Spinal cord (tissue), 10 donors: Measurements from ENCODE around the gene ZNF44. TPM values are rescaled to one million over a fixed set of nuclear protein-coding genes. Genes with fewer than 3 reads are reported as not detected.

Experiments used
- DNase-seq, 6 donors: peaks; one replicate each; pipeline versions ENCODE4 v3.0.0 to v3.0.0-alpha.2; 2013 to 2015; ENCODE audit warnings: low spot score in 6 of 6, low read depth in 4 of 6
- H3K27ac ChIP-seq: one replicate; pipeline ENCODE4 v1.5.1; 2013; ENCODE audit warnings: low read depth, low read length, control low read depth
- H3K27me3 ChIP-seq: one replicate; pipeline ENCODE4 v1.6.1; 2013; ENCODE audit warnings: low read length; ENCODE audit not compliant: control insufficient read depth, insufficient read depth
- H3K36me3 ChIP-seq: one replicate; pipeline ENCODE4 v1.6.1; 2013; ENCODE audit warnings: low read length; ENCODE audit not compliant: control insufficient read depth, insufficient read depth
- H3K4me1 ChIP-seq: one replicate; pipeline ENCODE4 v1.6.1; 2013; ENCODE audit warnings: low read length; ENCODE audit not compliant: control insufficient read depth, insufficient read depth
- H3K4me3 ChIP-seq: one replicate; pipeline ENCODE4 v1.5.1; 2013; ENCODE audit warnings: low read depth, low read length, control low read depth
- H3K9me3 ChIP-seq: one replicate; pipeline ENCODE4 v1.6.1; 2013; ENCODE audit warnings: low read length; ENCODE audit not compliant: control insufficient read depth, insufficient read depth
- WGBS: methylation state at CpG from one replicate; pipeline ENCODE4 v1.1.5; 2013; ENCODE audit warnings: missing lambda C conversion rate; ENCODE audit not compliant: insufficient coverage; 5-methylcytosine and 5-hydroxymethylcytosine counted together
- polyA plus RNA-seq, 2 donors: library from polyadenylated mRNA; unstranded; fragments of 120-200 nt; gene quantifications; one replicate each; pipeline ENCODE4 v1.2.1, GENCODE V29; 2013; ENCODE audit not compliant: insufficient read length in 2 of 2
- total RNA-seq, 2 donors: library from RNA; depleted of rRNA in 1 of 2; stranded (reverse); fragments of 120-200 nt in 1 of 2; fragments of >200 nt in 1 of 2; gene quantifications; one replicate each; pipeline versions ENCODE4 v1.2.3 to v1.2.4, GENCODE V29; 2013 to 2014
- donor health status: healthy.

Gene ZNF44
- total and polyA plus RNA-seq, 4 donors = 14.9 to 20.7 (median 18.5) TPM

DNA sequence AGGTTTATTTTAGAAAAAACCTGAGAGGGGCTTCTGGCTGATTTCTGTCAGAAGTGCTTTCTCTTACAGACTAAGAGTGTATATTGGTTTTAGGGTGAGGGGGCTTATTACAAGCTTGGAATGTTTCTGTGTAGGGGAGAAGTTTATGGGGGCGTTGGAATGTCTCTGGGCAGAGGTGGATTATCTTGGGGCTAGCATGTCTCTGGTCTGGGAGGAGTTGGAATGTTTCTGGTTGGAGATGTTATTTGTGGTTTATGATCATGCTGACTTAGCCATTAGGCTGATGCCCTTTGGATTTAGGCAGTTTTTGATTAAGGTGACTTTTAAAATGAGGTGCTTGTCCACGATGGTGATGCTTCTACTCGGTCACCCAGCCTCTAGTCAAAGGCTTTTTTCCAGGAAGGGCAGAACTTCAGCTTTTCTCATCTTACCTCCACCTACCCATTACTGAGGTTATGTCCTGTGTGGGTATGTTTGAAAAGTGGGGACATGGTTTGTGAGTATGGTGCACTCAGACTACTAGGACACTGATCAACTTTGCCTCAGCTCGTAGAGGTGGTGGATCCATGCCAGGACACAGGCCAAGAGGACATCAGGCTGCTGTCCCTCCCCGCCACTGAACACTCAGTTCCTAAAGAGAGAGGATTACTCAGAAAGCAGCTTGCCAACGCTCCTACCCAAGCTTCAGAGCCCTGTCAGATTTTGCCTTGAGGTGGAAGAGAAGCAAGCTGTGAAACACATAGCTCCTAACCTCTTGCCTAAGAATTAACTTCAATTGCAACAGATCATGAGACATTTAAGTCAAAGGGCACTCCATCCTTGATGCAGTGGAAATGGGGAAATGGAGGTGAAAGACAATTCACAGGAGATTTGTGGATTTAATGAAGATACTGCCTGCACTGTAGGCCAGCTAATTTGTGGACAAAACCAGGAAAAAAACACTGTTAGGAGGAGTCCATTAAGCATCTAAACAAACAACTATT lies 63.6 kb downstream of the ZNF44 start:
- H3K27me3 ChIP-seq = no peaks in the 10 kb centered on the region
- no peak overlapping the region for H3K4me3 ChIP-seq
- WGBS = 100% methylated on average over 2 of the region's 6 CpGs
- H3K4me1 ChIP-seq = no peaks in the 10 kb centered on the region
- DNase-seq = no peak
- H3K9me3 ChIP-seq = no peaks in the 10 kb centered on the region
- peaks cover 8% of the 10 kb centered on the region for H3K36me3 ChIP-seq
- H3K27ac ChIP-seq = no peak overlapping the region

DNA sequence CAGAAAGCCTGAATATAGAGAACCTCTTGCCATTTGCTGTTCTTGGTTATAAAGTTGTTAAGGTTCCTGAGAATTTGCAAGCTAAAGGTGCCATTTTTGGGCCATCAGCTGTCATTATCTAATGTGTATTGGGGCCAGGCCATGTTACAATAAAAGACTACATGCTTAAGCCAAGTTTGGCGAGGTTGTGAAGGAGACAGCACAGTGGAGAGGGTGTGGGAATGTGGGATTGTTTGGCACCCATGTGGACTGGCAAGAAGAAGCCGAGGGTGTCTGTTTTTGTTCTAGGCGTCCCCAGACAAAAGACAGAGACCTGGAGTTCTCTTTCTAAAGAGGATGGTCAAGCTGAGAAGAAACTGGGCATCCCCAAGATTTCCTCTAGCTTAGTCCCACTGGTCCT lies 64.7 kb downstream of the ZNF44 start:
- Histone ChIP-seq H3K36me3 (peaks cover 5% of the 10 kb centered on the region), H3K4me3 (no peak overlapping the region), H3K27me3 (no peaks in the 10 kb centered on the region), H3K27ac (no peak overlapping the region), H3K4me1 (no peaks in the 10 kb centered on the region), H3K9me3 (no peaks in the 10 kb centered on the region)
- WGBS = 100% methylated on average over 2 of the region's 3 CpGs
- DNase-seq = no peak

DNA sequence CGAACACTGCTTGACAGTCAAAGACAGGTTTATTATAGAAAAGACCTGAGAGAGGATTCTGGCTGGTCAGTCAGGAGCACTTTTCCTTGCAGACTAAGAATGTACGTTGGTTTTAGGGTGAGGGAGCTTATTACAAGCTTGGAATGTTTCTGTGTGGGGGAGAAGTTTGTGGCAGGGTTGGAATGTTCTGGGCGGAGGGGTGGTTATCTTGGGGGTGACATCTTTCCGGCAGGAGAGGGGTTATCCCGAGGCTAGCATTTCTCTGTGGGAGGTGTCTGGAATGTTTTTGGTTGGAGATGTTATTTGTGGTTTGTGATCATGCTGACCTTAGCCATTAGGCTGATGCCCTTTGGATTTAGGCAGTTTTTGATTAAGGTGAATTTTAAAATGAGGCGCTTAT lies 70.0 kb downstream of the ZNF44 start:
- Histone ChIP-seq H3K4me3 (no peak overlapping the region), H3K9me3 (no peaks in the 10 kb centered on the region), H3K27me3 (no peaks in the 10 kb centered on the region), H3K4me1 (no peaks in the 10 kb centered on the region), H3K36me3 (peaks cover 12% of the 10 kb centered on the region), H3K27ac (no peak overlapping the region)
- no peak for DNase-seq
- WGBS = 97% methylated on average over 6 of the region's 6 CpGs

DNA sequence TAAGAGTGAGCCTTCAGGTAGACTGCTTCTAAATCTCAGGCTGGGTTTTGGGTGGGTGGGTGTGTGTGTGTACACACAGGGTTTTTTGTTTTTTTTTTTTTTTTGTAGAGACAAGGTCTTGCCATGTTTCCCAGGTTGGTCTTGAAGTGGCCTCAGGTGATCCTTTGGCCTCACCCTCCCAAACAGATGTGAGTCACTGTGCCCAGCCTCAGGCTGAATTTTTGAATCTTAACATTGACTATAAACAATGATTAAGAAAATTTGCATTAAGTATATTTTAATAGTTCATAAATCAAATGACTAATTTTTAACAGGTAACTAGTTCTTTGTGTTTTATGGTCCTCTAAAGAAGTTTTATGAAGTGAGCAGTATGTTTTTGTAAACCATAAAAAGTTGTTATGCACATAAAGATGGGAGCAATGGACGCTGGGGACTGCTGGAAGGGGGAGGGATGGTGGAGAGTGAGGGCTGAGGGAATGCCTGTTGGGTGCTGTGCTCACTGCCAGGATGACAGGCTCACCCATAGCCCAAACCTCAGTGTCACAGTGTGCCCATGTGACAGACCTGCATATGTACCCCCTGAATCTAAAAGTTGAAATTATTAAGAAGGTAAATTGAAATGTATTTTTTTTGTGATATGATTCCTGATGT lies 71.6 kb downstream of the ZNF44 start:
- Histone ChIP-seq H3K27me3 (no peaks in the 10 kb centered on the region), H3K36me3 (peaks cover 13% of the 10 kb centered on the region), H3K4me1 (no peaks in the 10 kb centered on the region), H3K9me3 (peaks cover 4% of the 10 kb centered on the region), H3K27ac (no peak overlapping the region), H3K4me3 (no peak overlapping the region)
- no peak for DNase-seq
- WGBS = no CpG with 5 or more reads among the region's 1 CpG

Other genes starting within 250 kb of the ZNF44 start
- gene ZNF878, start 241.9 kb downstream of the ZNF44 start, total RNA-seq = under 1 TPM; 0.44 to 0.59 TPM
- 1 to 10 TPM in 1 of 2 donors, under 1 TPM in 1; 0.62 to 1.6 TPM for gene ZNF878, start 241.9 kb downstream of the ZNF44 start, polyA plus RNA-seq
- 10 to 100 TPM; 23.1 to 24.2 TPM for gene ZNF844, start 230.2 kb downstream of the ZNF44 start, total RNA-seq
- 10 to 100 TPM; 11.2 to 12.1 TPM for gene ZNF844, start 230.2 kb downstream of the ZNF44 start, polyA plus RNA-seq
- 10 to 100 TPM in 1 of 2 donors, 1 to 10 TPM in 1; 9.6 to 10.7 TPM for gene ZNF20, start 154.5 kb downstream of the ZNF44 start, total RNA-seq
- 1 to 10 TPM; 4.4 to 5.6 TPM for gene ZNF20, start 154.5 kb downstream of the ZNF44 start, polyA plus RNA-seq
- 10 to 100 TPM; 21.9 to 25.8 TPM for gene ZNF625, start 138.1 kb downstream of the ZNF44 start, total RNA-seq
- 10 to 100 TPM; 15.2 to 17.8 TPM for gene ZNF625, start 138.1 kb downstream of the ZNF44 start, polyA plus RNA-seq
- 10 to 100 TPM; 18.7 to 25.2 TPM for gene ZNF136, start 131.8 kb downstream of the ZNF44 start, total RNA-seq
- 10 to 100 TPM; 13.3 to 15.3 TPM for gene ZNF136, start 131.8 kb downstream of the ZNF44 start, polyA plus RNA-seq
- gene ZNF563, start 38.8 kb upstream of the ZNF44 start, total RNA-seq = 1 to 10 TPM; 4.6 to 5.4 TPM
- gene ZNF563, start 38.8 kb upstream of the ZNF44 start, polyA plus RNA-seq = 1 to 10 TPM; 2.0 to 2.4 TPM
- gene ZNF442, start 70.8 kb upstream of the ZNF44 start, total RNA-seq = 10 to 100 TPM; 11.5 to 13.2 TPM
- 1 to 10 TPM; 2.9 to 3.3 TPM for gene ZNF442, start 70.8 kb upstream of the ZNF44 start, polyA plus RNA-seq
- 1 to 10 TPM; 9.7 to 10.0 TPM for gene ZNF799, start 106.4 kb upstream of the ZNF44 start, total RNA-seq
- gene ZNF799, start 106.4 kb upstream of the ZNF44 start, polyA plus RNA-seq = 1 to 10 TPM; 5.5 to 6.2 TPM
- 10 to 100 TPM; 10.9 TPM for gene ZNF443, start 146.1 kb upstream of the ZNF44 start, total RNA-seq
- 1 to 10 TPM; 6.7 to 7.6 TPM for gene ZNF443, start 146.1 kb upstream of the ZNF44 start, polyA plus RNA-seq
- 10 to 100 TPM; 13.1 to 20.5 TPM for gene ZNF709, start 189.9 kb upstream of the ZNF44 start, total RNA-seq
- gene ZNF709, start 189.9 kb upstream of the ZNF44 start, polyA plus RNA-seq = 1 to 10 TPM; 9.4 to 9.5 TPM